Mesothelial cell of epicardium (in vitro differentiated cells): Measurements from ENCODE around the gene PRLR. TPM values are rescaled to one million over a fixed set of nuclear protein-coding genes. Genes with fewer than 3 reads are reported as not detected.

Source experiments
- DNase-seq, 2 experiments: peaks; one replicate each; pipeline ENCODE4 v3.0.0; 2021; ENCODE audit warnings: low spot score in 2 of 2; ENCODE audit not compliant: unreplicated experiment in 2 of 2
- H3K27ac Mint-ChIP-seq: 2 replicates; pipeline ENCODE4 v1.8.0; 2021; ENCODE audit warnings: mixed read lengths
- H3K27me3 Mint-ChIP-seq: 2 replicates; pipeline ENCODE4 v1.8.0; 2021; ENCODE audit warnings: low read depth, mixed read lengths
- H3K36me3 Mint-ChIP-seq: 2 replicates; pipeline ENCODE4 v1.8.0; 2021; ENCODE audit warnings: mixed read lengths
- H3K4me1 Mint-ChIP-seq: 2 replicates; pipeline ENCODE4 v1.8.0; 2021; ENCODE audit warnings: mixed read lengths
- H3K4me3 Mint-ChIP-seq: 2 replicates; pipeline ENCODE4 v1.8.0; 2021; ENCODE audit warnings: mild to moderate bottlenecking, moderate library complexity, mixed read lengths
- H3K9me3 Mint-ChIP-seq: 2 replicates; pipeline ENCODE4 v1.8.0; 2021; ENCODE audit warnings: mixed read lengths
- total RNA-seq: library from RNA; stranded (reverse); gene quantifications from 3 replicates; pipeline ENCODE4 v1.2.1, GENCODE V29; 2021
- TF ChIP-seq, protein P1 (sequence below): fragments of 200-600 bp; sonication (generic); IDR thresholded peaks from one replicate; pipeline ENCODE4 v1.5.0; 2021; ENCODE audit warnings: antibody characterized with exemption; ENCODE audit not compliant: unreplicated experiment

The PRLR gene
- total RNA-seq, 1 donor from 2014 or later: 1.2 TPM

DNA sequence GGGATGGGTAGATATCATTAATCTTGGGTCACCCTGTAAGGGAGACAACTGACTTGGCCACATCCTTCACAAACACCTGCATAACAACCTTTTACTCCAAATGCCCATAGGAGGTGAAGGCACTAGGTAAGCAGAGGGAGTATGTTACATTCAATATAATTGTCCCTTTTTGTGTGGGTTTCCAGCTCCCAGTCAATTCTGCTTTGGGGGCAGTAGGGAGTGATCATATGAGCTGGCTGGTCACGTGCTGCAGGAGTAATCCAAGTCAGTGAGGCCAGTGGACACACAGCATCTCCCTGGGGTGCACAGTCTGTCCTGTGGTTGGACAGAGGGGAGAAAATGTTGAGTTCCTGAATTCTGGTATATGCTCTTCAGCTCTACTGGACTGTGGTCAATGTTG, 181.4 kb downstream of the PRLR start:
- H3K4me3 Mint-ChIP-seq: no peak overlapping the region
- DNase-seq: no peak
- TF ChIP-seq, protein P1, sequence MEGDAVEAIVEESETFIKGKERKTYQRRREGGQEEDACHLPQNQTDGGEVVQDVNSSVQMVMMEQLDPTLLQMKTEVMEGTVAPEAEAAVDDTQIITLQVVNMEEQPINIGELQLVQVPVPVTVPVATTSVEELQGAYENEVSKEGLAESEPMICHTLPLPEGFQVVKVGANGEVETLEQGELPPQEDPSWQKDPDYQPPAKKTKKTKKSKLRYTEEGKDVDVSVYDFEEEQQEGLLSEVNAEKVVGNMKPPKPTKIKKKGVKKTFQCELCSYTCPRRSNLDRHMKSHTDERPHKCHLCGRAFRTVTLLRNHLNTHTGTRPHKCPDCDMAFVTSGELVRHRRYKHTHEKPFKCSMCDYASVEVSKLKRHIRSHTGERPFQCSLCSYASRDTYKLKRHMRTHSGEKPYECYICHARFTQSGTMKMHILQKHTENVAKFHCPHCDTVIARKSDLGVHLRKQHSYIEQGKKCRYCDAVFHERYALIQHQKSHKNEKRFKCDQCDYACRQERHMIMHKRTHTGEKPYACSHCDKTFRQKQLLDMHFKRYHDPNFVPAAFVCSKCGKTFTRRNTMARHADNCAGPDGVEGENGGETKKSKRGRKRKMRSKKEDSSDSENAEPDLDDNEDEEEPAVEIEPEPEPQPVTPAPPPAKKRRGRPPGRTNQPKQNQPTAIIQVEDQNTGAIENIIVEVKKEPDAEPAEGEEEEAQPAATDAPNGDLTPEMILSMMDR: no peak
- H3K36me3 Mint-ChIP-seq: no peaks in the 10 kb centered on the region
- no peak overlapping the region for H3K27ac Mint-ChIP-seq
- no peaks in the 10 kb centered on the region for H3K27me3 Mint-ChIP-seq
- no peaks in the 10 kb centered on the region for H3K4me1 Mint-ChIP-seq
- H3K9me3 Mint-ChIP-seq: peaks cover 13% of the 10 kb centered on the region

DNA sequence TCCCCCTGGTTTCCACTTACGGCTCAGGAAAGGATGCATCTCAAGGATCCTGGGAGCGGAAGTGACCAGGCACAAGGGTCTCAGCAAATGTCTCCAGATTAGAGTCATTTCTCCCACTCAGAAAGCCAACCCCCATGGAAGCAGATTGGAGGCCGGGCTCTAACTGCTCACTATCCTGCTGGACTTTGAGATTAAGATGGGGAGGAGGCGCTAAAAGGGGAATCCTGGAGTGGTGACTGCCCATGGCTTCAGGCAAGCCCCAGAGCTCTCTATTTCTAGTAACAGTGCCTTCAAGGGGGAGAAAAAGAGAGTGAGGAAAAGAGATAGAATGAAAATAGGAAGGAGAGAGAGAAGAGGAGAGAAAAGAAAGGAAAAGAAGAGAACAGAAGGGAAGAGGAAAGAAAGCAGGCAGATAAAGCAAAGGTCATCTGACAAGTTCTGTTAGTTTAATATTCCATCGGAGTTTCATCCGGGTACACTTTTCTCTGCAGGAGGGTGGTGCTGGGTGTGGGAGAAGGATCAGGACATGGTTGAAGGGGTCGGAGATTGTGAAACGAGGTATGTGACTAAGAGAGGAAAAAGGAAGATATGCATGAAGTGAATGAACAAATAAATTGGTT, 182.4 kb downstream of the PRLR start, which contains the start of gene AGXT2:
Gene AGXT2 (minus strand): TSS at position 165 of the 620 bp plus-strand sequence. CDS start 57 bp downstream, at position 108.
- no peak within 1 kb of the TSS for H3K27ac Mint-ChIP-seq
- H3K9me3 Mint-ChIP-seq: peaks cover 10% of the 10 kb centered on the region
- TF ChIP-seq, protein P1: no peak
- H3K36me3 Mint-ChIP-seq: no peaks in the 10 kb centered on the region
- H3K4me3 Mint-ChIP-seq: no peak within 1 kb of the TSS
- no peak for DNase-seq
- no peaks in the 10 kb centered on the region for H3K27me3 Mint-ChIP-seq
- no peaks in the 10 kb centered on the region for H3K4me1 Mint-ChIP-seq

DNA sequence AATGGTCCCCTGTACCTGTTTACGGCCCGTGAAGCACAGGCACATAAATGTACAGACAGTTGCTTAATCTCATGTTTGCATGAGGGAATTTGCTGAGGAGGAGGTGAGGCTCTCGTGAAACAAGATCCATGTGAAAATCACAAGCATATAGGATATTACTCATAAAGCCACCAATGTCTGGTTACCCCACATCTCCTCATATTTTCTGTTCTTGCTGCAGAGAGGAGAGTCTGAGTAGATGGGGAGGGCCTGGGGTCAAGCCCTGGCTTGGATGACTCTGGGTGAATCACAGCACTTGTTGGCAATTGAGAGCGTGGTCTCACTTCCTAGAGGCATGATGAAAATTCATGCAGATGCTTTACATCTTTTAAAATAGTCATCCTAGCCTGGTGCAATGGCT, 183.5 kb downstream of the PRLR start:
- Mint-ChIP-seq H3K4me3 (no peak overlapping the region), H3K9me3 (peaks cover 9% of the 10 kb centered on the region), H3K4me1 (no peaks in the 10 kb centered on the region), H3K36me3 (no peaks in the 10 kb centered on the region), H3K27me3 (peaks cover 2% of the 10 kb centered on the region), H3K27ac (no peak overlapping the region)
- TF ChIP-seq, protein P1: no peak
- DNase-seq: no peak

DNA sequence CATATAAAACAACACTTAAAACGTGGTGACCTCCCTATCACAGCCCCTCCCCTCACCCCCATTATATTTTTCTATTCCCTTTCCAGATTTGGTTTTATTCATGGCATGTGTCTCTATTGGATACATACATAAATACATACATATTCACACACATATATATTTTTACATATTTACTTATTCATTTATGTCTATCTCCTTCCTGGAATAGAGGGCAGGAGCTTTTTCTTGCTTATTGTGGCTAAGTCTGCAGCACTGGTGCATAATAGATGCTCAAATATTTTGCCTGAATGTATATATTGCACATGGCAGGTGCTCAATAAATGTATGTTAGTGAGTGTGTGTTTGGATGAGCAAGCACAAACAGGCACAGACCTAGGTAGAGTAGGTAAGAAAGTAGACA, 185.0 kb downstream of the PRLR start:
- Mint-ChIP-seq H3K36me3 (no peaks in the 10 kb centered on the region), H3K27ac (no peak overlapping the region), H3K4me3 (no peak overlapping the region), H3K27me3 (peaks cover 8% of the 10 kb centered on the region), H3K4me1 (no peaks in the 10 kb centered on the region), H3K9me3 (no peaks in the 10 kb centered on the region)
- no peak for DNase-seq
- TF ChIP-seq, protein P1: no peak

DNA sequence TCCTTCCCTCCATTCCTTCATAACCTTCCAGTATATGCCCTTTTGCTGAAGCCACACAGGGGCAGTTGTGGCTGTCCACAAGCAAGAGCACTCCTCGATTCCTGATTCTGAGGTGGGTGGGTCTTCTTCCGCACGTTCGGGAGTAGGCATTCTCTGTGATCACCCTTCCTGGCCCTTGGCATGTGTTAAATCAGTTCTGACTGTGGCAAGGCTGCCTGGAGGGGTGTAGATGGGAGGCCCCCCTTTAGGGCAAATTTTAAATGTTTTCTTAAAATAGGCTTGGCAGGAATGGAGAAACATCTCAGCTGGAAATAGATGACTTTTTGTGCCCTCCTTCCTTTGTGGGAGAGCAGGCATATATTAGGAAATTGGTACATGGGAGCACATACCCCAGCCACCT, 185.6 kb downstream of the PRLR start:
- Mint-ChIP-seq H3K36me3 (no peaks in the 10 kb centered on the region), H3K9me3 (no peaks in the 10 kb centered on the region), H3K27ac (no peak overlapping the region), H3K4me1 (no peaks in the 10 kb centered on the region), H3K27me3 (peaks cover 8% of the 10 kb centered on the region), H3K4me3 (no peak overlapping the region)
- TF ChIP-seq, protein P1: no peak
- DNase-seq: no peak
